Measurements from ENCODE around the gene TRIM15. TPM values are rescaled to one million over a fixed set of nuclear protein-coding genes. Genes with fewer than 3 reads are reported as not detected.

Gene TRIM15
- total RNA-seq, 1 donor from 2014 or later, result not detected

- DNase-seq (ENCODE audit: extremely low spot score, unreplicated experiment), result no peak
- no peaks in the 10 kb centered on the region for H3K36me3 Mint-ChIP-seq (ENCODE audit: unreplicated experiment)
These were observed 8.4 kb upstream of the TRIM15 start for GRCh38 chr6:30154709-30155519.

DNA sequence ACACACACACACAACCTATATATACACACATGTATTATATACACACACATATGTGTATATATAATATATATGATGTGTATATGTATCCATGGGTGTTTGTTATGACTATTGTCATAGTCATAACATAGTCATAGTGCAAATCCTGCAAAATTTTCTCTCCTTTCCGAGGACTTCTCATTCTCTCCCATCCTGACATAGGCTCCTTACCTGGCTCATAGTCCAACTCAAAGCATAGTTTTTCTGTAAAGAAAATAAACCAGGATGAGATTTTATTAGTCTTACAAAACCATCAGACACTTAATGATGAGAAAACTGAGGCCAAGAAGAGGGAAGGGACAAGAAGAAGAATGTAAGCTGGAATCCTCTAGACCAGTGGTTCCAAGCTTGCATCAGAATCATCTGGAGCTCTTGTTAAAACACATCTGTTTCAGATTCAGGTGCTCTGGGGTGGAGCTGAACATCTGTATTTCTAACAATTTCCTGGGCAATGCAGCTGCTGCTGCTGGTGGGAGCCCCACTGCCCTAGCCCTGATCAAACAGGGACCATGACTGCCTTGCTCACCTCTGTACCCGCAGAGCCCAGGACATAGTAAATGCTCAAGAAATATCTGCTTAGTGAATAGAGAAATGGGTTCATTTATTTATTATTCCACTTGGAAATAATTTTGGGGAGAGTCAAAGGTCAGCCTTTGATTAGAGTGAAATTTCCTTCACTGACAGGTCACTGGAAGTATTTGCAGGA, 7.7 kb upstream of the TRIM15 start:
- peak overlapping the region; percentile 72 for H3K27ac Mint-ChIP-seq (ENCODE audit: unreplicated experiment)
- DNase-seq (ENCODE audit: extremely low spot score, unreplicated experiment), result no peak
- no peak overlapping the region for H3K4me3 Mint-ChIP-seq (ENCODE audit: unreplicated experiment)
- H3K36me3 Mint-ChIP-seq (ENCODE audit: unreplicated experiment), result no peaks in the 10 kb centered on the region
- no peaks in the 10 kb centered on the region for H3K9me3 Mint-ChIP-seq (ENCODE audit: unreplicated experiment)
- H3K27me3 Mint-ChIP-seq (ENCODE audit: unreplicated experiment), result no peaks in the 10 kb centered on the region
- no peak for TF ChIP-seq CTCF (IDR thresholded peaks at IDR 0.05)
- peaks cover 33% of the 10 kb centered on the region for H3K4me1 Mint-ChIP-seq (ENCODE audit: unreplicated experiment)

More at GRCh38 chr6:30154709-30155519, 8.4 kb upstream of the TRIM15 start:
- peaks cover 36% of the 10 kb centered on the region for H3K4me1 Mint-ChIP-seq (ENCODE audit: unreplicated experiment)
- H3K9me3 Mint-ChIP-seq (ENCODE audit: unreplicated experiment), result no peaks in the 10 kb centered on the region
- no peak for TF ChIP-seq CTCF (IDR thresholded peaks at IDR 0.05)
- H3K27me3 Mint-ChIP-seq (ENCODE audit: unreplicated experiment), result no peaks in the 10 kb centered on the region
- no peak overlapping the region for H3K4me3 Mint-ChIP-seq (ENCODE audit: unreplicated experiment)
- H3K27ac Mint-ChIP-seq (ENCODE audit: unreplicated experiment), result peak overlapping the region; percentile 72

GRCh38 chr6:30156262-30156599, 7.1 kb upstream of the TRIM15 start:
- no peak for DNase-seq (ENCODE audit: extremely low spot score, unreplicated experiment)

GRCh38 chr6:30156774-30157173, 6.6 kb upstream of the TRIM15 start:
- no peak for DNase-seq (ENCODE audit: extremely low spot score, unreplicated experiment)
- no peaks in the 10 kb centered on the region for H3K9me3 Mint-ChIP-seq (ENCODE audit: unreplicated experiment)
- no peak for TF ChIP-seq CTCF (IDR thresholded peaks at IDR 0.05)
- peaks cover 33% of the 10 kb centered on the region for H3K4me1 Mint-ChIP-seq (ENCODE audit: unreplicated experiment)
- H3K27me3 Mint-ChIP-seq (ENCODE audit: unreplicated experiment), result no peaks in the 10 kb centered on the region
- no peak overlapping the region for H3K4me3 Mint-ChIP-seq (ENCODE audit: unreplicated experiment)
- H3K27ac Mint-ChIP-seq (ENCODE audit: unreplicated experiment), result no peak overlapping the region
- no peaks in the 10 kb centered on the region for H3K36me3 Mint-ChIP-seq (ENCODE audit: unreplicated experiment)

More at GRCh38 chr6:30156262-30156599, 7.1 kb upstream of the TRIM15 start:
- Mint-ChIP-seq H3K4me1 (ENCODE audit: unreplicated experiment) (peaks cover 33% of the 10 kb centered on the region), H3K4me3 (ENCODE audit: unreplicated experiment) (no peak overlapping the region), H3K27ac (ENCODE audit: unreplicated experiment) (no peak overlapping the region), H3K27me3 (ENCODE audit: unreplicated experiment) (no peaks in the 10 kb centered on the region), H3K9me3 (ENCODE audit: unreplicated experiment) (no peaks in the 10 kb centered on the region), H3K36me3 (ENCODE audit: unreplicated experiment) (no peaks in the 10 kb centered on the region)
- TF ChIP-seq CTCF (IDR thresholded peaks at IDR 0.05), result no peak

- no peaks in the 10 kb centered on the region for H3K27me3 Mint-ChIP-seq (ENCODE audit: unreplicated experiment)
- no peak for TF ChIP-seq CTCF (IDR thresholded peaks at IDR 0.05)
- peaks cover 33% of the 10 kb centered on the region for H3K4me1 Mint-ChIP-seq (ENCODE audit: unreplicated experiment)
- no peak overlapping the region for H3K27ac Mint-ChIP-seq (ENCODE audit: unreplicated experiment)
- DNase-seq (ENCODE audit: extremely low spot score, unreplicated experiment), result no peak
- no peak overlapping the region for H3K4me3 Mint-ChIP-seq (ENCODE audit: unreplicated experiment)
- no peaks in the 10 kb centered on the region for H3K9me3 Mint-ChIP-seq (ENCODE audit: unreplicated experiment)
- no peaks in the 10 kb centered on the region for H3K36me3 Mint-ChIP-seq (ENCODE audit: unreplicated experiment)
These were observed 5.8 kb upstream of the TRIM15 start for GRCh38 chr6:30157581-30157980.

Measured in osteocyte (in vitro differentiated cells).